Activated T-cell treated with anti-CD3 and anti-CD28 coated beads, Interleukin-2, amount 50 U/mL, for 4 hours (primary cell): ENCODE measurements around the gene NBPF1. TPM values are rescaled to one million over a fixed set of nuclear protein-coding genes. Genes with fewer than 3 reads are reported as not detected.
"Not testable (repeated sequence)": the region's sequence is repeated elsewhere in the genome, so short reads cannot be mapped to it uniquely, and the experiment has no call there.

Experiments
- ATAC-seq, 2 donors: fragments of 200-7000 bp; cut with Tn5 transposase; one replicate each; pipeline ENCODE4 v1.10.0; 2021
- DNase-seq: peaks from one replicate; pipeline ENCODE4 v3.0.0-alpha.2; 2020
- H3K27me3 Mint-ChIP-seq: one replicate; pipeline ENCODE4 v1.8.0; 2021; ENCODE audit warnings: low read depth, mixed read lengths
- H3K36me3 Mint-ChIP-seq: one replicate; pipeline ENCODE4 v1.8.0; 2022; ENCODE audit warnings: mixed read lengths; ENCODE audit not compliant: insufficient read depth
- H3K4me1 Mint-ChIP-seq: one replicate; pipeline ENCODE4 v1.8.0; 2021; ENCODE audit warnings: low read depth, mixed read lengths
- H3K4me3 Mint-ChIP-seq: one replicate; pipeline ENCODE4 v1.8.0; 2021; ENCODE audit warnings: mild to moderate bottlenecking, moderate library complexity, mixed read lengths
- H3K9me3 Mint-ChIP-seq: one replicate; pipeline ENCODE4 v1.8.0; 2021; ENCODE audit warnings: mixed read lengths
- total RNA-seq, 3 donors: library from RNA; stranded (reverse); gene quantifications; one replicate each; pipeline ENCODE4 v1.2.1, GENCODE V29; 2021

NBPF1 gene
- total RNA-seq, 3 donors from 2014 or later = 4.9 to 8.4 (median 5.8) TPM

- ATAC-seq, DNase-seq, H3K9me3 Mint-ChIP-seq, H3K4me3 Mint-ChIP-seq, H3K36me3 Mint-ChIP-seq, H3K4me1 Mint-ChIP-seq: not testable (repeated sequence)
- H3K27me3 Mint-ChIP-seq = peaks cover 41% of the 10 kb centered on the region
Measured at GRCh38 chr1:16535898-16536297, 77.5 kb downstream of the NBPF1 start.

GRCh38 chr1:16535487-16535886 lies 77.9 kb downstream of the NBPF1 start:
- H3K27me3 Mint-ChIP-seq = peaks cover 41% of the 10 kb centered on the region
- H3K9me3 Mint-ChIP-seq, DNase-seq, ATAC-seq, H3K36me3 Mint-ChIP-seq, H3K4me1 Mint-ChIP-seq, H3K4me3 Mint-ChIP-seq: not testable (repeated sequence)

- ATAC-seq = peak; percentile 69 to 89
- not testable (repeated sequence) for H3K4me1 Mint-ChIP-seq, H3K9me3 Mint-ChIP-seq, H3K36me3 Mint-ChIP-seq, DNase-seq
- Mint-ChIP-seq H3K27me3 (peaks cover 41% of the 10 kb centered on the region), H3K4me3 (peak overlapping the region; percentile 68)
Measured at GRCh38 chr1:16534829-16535456, 78.4 kb downstream of the NBPF1 start.

GRCh38 chr1:16534239-16534828 lies 79.0 kb downstream of the NBPF1 start:
- not testable (repeated sequence) for DNase-seq, H3K4me1 Mint-ChIP-seq, H3K36me3 Mint-ChIP-seq, H3K9me3 Mint-ChIP-seq
- peaks cover 45% of the 10 kb centered on the region for H3K27me3 Mint-ChIP-seq
- peak overlapping the region; percentile 68 for H3K4me3 Mint-ChIP-seq
- ATAC-seq = peak; percentile 29 to 64

GRCh38 chr1:16532235-16532991 lies 81.0 kb downstream of the NBPF1 start:
- H3K4me3 Mint-ChIP-seq, H3K4me1 Mint-ChIP-seq, ATAC-seq, H3K36me3 Mint-ChIP-seq, H3K9me3 Mint-ChIP-seq, DNase-seq: not testable (repeated sequence)
- H3K27me3 Mint-ChIP-seq = peaks cover 47% of the 10 kb centered on the region

GRCh38 chr1:16528338-16528737 lies 85.0 kb downstream of the NBPF1 start:
- not testable (repeated sequence) for H3K9me3 Mint-ChIP-seq, DNase-seq, H3K4me3 Mint-ChIP-seq, ATAC-seq, H3K36me3 Mint-ChIP-seq, H3K4me1 Mint-ChIP-seq
- peaks cover 29% of the 10 kb centered on the region for H3K27me3 Mint-ChIP-seq

GRCh38 chr1:16525769-16526168 lies 87.6 kb downstream of the NBPF1 start:
- peaks cover 18% of the 10 kb centered on the region for H3K27me3 Mint-ChIP-seq
- not testable (repeated sequence) for H3K4me3 Mint-ChIP-seq, H3K4me1 Mint-ChIP-seq, H3K9me3 Mint-ChIP-seq, ATAC-seq, DNase-seq, H3K36me3 Mint-ChIP-seq

- ATAC-seq, H3K9me3 Mint-ChIP-seq, H3K4me1 Mint-ChIP-seq, H3K4me3 Mint-ChIP-seq, H3K36me3 Mint-ChIP-seq, DNase-seq: not testable (repeated sequence)
- peaks cover 40% of the 10 kb centered on the region for H3K27me3 Mint-ChIP-seq
Measured at GRCh38 chr1:16521679-16522078, 91.7 kb downstream of the NBPF1 start.

GRCh38 chr1:16521288-16521583 lies 92.1 kb downstream of the NBPF1 start:
- no peak for DNase-seq
- no peaks in the 10 kb centered on the region for H3K4me1 Mint-ChIP-seq
- no peaks in the 10 kb centered on the region for H3K9me3 Mint-ChIP-seq
- H3K36me3 Mint-ChIP-seq = no peaks in the 10 kb centered on the region
- H3K27me3 Mint-ChIP-seq = peaks cover 40% of the 10 kb centered on the region
- ATAC-seq = no peak
- no peak overlapping the region for H3K4me3 Mint-ChIP-seq

- peaks cover 39% of the 10 kb centered on the region for H3K27me3 Mint-ChIP-seq
- H3K4me3 Mint-ChIP-seq, DNase-seq: not testable (repeated sequence)
Measured at GRCh38 chr1:16520435-16521287, 92.7 kb downstream of the NBPF1 start.

GRCh38 chr1:16519255-16519951 lies 94.0 kb downstream of the NBPF1 start:
- H3K36me3 Mint-ChIP-seq = not testable (repeated sequence)
- peaks cover 37% of the 10 kb centered on the region for H3K27me3 Mint-ChIP-seq

More at GRCh38 chr1:16520435-16521287, 92.7 kb downstream of the NBPF1 start:
- not testable (repeated sequence) for H3K36me3 Mint-ChIP-seq, H3K4me1 Mint-ChIP-seq, H3K9me3 Mint-ChIP-seq
- peak in 1 of 2 donors; percentile 21 for ATAC-seq

GRCh38 chr1:16518913-16519254 lies 94.5 kb downstream of the NBPF1 start:
- not testable (repeated sequence) for H3K4me1 Mint-ChIP-seq, H3K36me3 Mint-ChIP-seq, H3K4me3 Mint-ChIP-seq, DNase-seq, H3K9me3 Mint-ChIP-seq, ATAC-seq
- peaks cover 37% of the 10 kb centered on the region for H3K27me3 Mint-ChIP-seq

More at GRCh38 chr1:16519255-16519951, 94.0 kb downstream of the NBPF1 start:
- not testable (repeated sequence) for DNase-seq, H3K9me3 Mint-ChIP-seq, ATAC-seq, H3K4me3 Mint-ChIP-seq, H3K4me1 Mint-ChIP-seq

- not testable (repeated sequence) for H3K4me3 Mint-ChIP-seq, H3K4me1 Mint-ChIP-seq, ATAC-seq, H3K9me3 Mint-ChIP-seq, DNase-seq, H3K36me3 Mint-ChIP-seq
- H3K27me3 Mint-ChIP-seq = peaks cover 37% of the 10 kb centered on the region
Measured at GRCh38 chr1:16516694-16517410, 96.5 kb downstream of the NBPF1 start.
